Muscle of leg (tissue), 11 donors: Measurements from ENCODE around the gene JMJD1C. TPM values are rescaled to one million over a fixed set of nuclear protein-coding genes. Genes with fewer than 3 reads are reported as not detected.
"Not testable (repeated sequence)": the region's sequence is repeated elsewhere in the genome, so short reads cannot be mapped to it uniquely, and the experiment has no call there.

Source experiments
- DNase-seq: peaks from one replicate; pipeline ENCODE4 v3.0.0; 2013
- H3K27ac ChIP-seq: one replicate; pipeline ENCODE4 v1.5.1; 2013; ENCODE audit warnings: mild to moderate bottlenecking, low read length, control low read depth
- H3K27me3 ChIP-seq: one replicate; pipeline ENCODE4 v1.6.1; 2013; ENCODE audit warnings: low read length; ENCODE audit not compliant: control insufficient read depth, insufficient read depth
- H3K36me3 ChIP-seq: one replicate; pipeline ENCODE4 v1.6.1; 2013; ENCODE audit warnings: low read length; ENCODE audit not compliant: control insufficient read depth, insufficient read depth
- H3K4me1 ChIP-seq: one replicate; pipeline ENCODE4 v1.6.1; 2013; ENCODE audit warnings: low read length; ENCODE audit not compliant: control insufficient read depth, insufficient read depth
- H3K4me3 ChIP-seq: one replicate; pipeline ENCODE4 v1.5.1; 2013; ENCODE audit warnings: low read length, control low read depth
- H3K9me3 ChIP-seq: replicated peaks from 2 replicates; pipeline ENCODE4 v1.6.1; 2013; ENCODE audit warnings: low read depth, low read length; ENCODE audit not compliant: control insufficient read depth
- WGBS: methylation state at CpG from one replicate; pipeline ENCODE4 v1.1.5; 2013; ENCODE audit warnings: missing lambda C conversion rate; ENCODE audit not compliant: insufficient coverage; 5-methylcytosine and 5-hydroxymethylcytosine counted together
- polyA plus RNA-seq, 8 donors: library from polyadenylated mRNA; unstranded; fragments of 120-200 nt; gene quantifications; one replicate each; pipeline versions ENCODE4 v1.2.1 to v1.2.3, GENCODE V29; 2013; ENCODE audit warnings: inconsistent platforms in 1 of 8, low replicate concordance in 1 of 8; ENCODE audit not compliant: insufficient read length in 8 of 8, insufficient read depth in 1 of 8
- total RNA-seq: library from RNA; stranded (reverse); fragments of 120-200 nt; gene quantifications from one replicate; pipeline ENCODE4 v1.2.4, GENCODE V29; 2013

The JMJD1C gene
- total and polyA plus RNA-seq, 9 donors: 55.5 to 104 (median 74.7) TPM

GRCh38 chr10:63166742-63167258 is 299.0 kb downstream of the JMJD1C start:
- Histone ChIP-seq H3K9me3 (no peaks in the 10 kb centered on the region), H3K36me3 (peaks cover 41% of the 10 kb centered on the region), H3K4me3 (no peak overlapping the region), H3K4me1 (no peaks in the 10 kb centered on the region), H3K27ac (no peak overlapping the region), H3K27me3 (no peaks in the 10 kb centered on the region)
- no CpG with 5 or more reads among the region's 3 CpGs for WGBS
- DNase-seq: peak; percentile 85

GRCh38 chr10:63165249-63165648 is 300.5 kb downstream of the JMJD1C start:
- no peaks in the 10 kb centered on the region for H3K4me1 ChIP-seq
- peaks cover 39% of the 10 kb centered on the region for H3K36me3 ChIP-seq
- WGBS: 100% methylated on average over 4 of the region's 7 CpGs

GRCh38 chr10:63164166-63164623 is 301.6 kb downstream of the JMJD1C start:
- H3K36me3 ChIP-seq: peaks cover 30% of the 10 kb centered on the region
- peak; percentile 52 for DNase-seq
- H3K4me3 ChIP-seq: no peak overlapping the region
- no peaks in the 10 kb centered on the region for H3K9me3 ChIP-seq
- no peaks in the 10 kb centered on the region for H3K4me1 ChIP-seq
- H3K27me3 ChIP-seq: no peaks in the 10 kb centered on the region
- no CpG with 5 or more reads among the region's 2 CpGs for WGBS
- peak overlapping the region; percentile 11 for H3K27ac ChIP-seq

More at GRCh38 chr10:63165249-63165648, 300.5 kb downstream of the JMJD1C start:
- H3K27ac ChIP-seq: no peak overlapping the region
- no peaks in the 10 kb centered on the region for H3K27me3 ChIP-seq
- no peak for DNase-seq
- H3K9me3 ChIP-seq: no peaks in the 10 kb centered on the region
- H3K4me3 ChIP-seq: no peak overlapping the region

DNA sequence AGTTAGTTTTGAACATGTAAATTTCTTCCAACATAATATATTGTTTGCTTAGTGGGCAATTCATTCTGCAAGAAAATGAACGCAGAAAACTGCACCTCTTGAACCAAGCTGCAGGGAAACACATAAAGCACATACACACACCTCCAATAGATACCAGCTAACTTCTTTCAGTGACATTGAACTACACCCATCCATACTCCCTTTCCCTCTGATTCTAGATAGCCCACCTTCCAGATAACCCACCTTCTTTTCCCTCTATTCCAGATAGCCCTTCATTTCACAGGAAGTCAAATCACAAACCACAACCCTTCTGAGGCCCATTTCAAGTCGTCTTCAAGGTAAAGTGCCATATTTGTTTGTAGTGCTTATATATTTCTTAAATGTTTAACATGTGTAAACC is 304.2 kb downstream of the JMJD1C start:
- Histone ChIP-seq H3K4me3 (no peak overlapping the region), H3K9me3 (no peaks in the 10 kb centered on the region), H3K27me3 (no peaks in the 10 kb centered on the region), H3K36me3 (peaks cover 23% of the 10 kb centered on the region), H3K27ac (no peak overlapping the region), H3K4me1 (no peaks in the 10 kb centered on the region)
- no CpG with 5 or more reads among the region's 2 CpGs for WGBS
- DNase-seq: no peak

GRCh38 chr10:63157845-63158624 is 307.7 kb downstream of the JMJD1C start:
- Histone ChIP-seq H3K36me3 (peaks cover 10% of the 10 kb centered on the region), H3K4me1 (no peaks in the 10 kb centered on the region), H3K4me3 (no peak overlapping the region), H3K9me3 (no peaks in the 10 kb centered on the region), H3K27ac (no peak overlapping the region), H3K27me3 (no peaks in the 10 kb centered on the region)
- DNase-seq: peak; percentile 91
- no CpG with 5 or more reads among the region's 3 CpGs for WGBS

DNA sequence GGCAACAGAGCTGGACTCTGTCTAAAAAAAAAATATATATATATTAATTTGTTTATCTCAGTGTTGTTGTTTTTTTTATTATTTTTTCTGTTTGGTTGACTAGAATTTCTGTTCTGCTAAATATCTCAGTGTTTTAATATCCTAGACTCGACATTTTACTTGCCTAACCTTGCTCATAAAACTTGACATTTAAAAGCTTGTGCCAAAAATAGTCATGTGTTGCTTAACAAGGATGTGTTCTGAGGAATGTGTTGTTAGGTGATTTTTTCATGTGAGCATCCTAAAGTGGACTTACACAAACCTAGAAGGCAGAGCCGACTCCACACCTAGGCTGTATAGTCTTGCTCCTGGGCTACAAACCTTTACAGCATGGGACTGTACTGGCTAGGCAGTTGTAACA is 309.5 kb downstream of the JMJD1C start:
- H3K27me3 ChIP-seq: no peaks in the 10 kb centered on the region
- no peak overlapping the region for H3K4me3 ChIP-seq
- H3K9me3 ChIP-seq: no peaks in the 10 kb centered on the region
- DNase-seq: no peak
- no CpG with 5 or more reads among the region's 2 CpGs for WGBS
- no peaks in the 10 kb centered on the region for H3K4me1 ChIP-seq
- H3K36me3 ChIP-seq: peaks cover 13% of the 10 kb centered on the region
- no peak overlapping the region for H3K27ac ChIP-seq

- H3K27ac ChIP-seq: no peak overlapping the region
- no peak overlapping the region for H3K4me3 ChIP-seq
- no peak for DNase-seq
- H3K36me3 ChIP-seq: peaks cover 17% of the 10 kb centered on the region
- no peaks in the 10 kb centered on the region for H3K4me1 ChIP-seq
- H3K27me3 ChIP-seq: no peaks in the 10 kb centered on the region
- H3K9me3 ChIP-seq: no peaks in the 10 kb centered on the region
- WGBS: 83% methylated on average over 1 of the region's 8 CpGs
Observed at GRCh38 chr10:63155388-63156020, 310.3 kb downstream of the JMJD1C start.

DNA sequence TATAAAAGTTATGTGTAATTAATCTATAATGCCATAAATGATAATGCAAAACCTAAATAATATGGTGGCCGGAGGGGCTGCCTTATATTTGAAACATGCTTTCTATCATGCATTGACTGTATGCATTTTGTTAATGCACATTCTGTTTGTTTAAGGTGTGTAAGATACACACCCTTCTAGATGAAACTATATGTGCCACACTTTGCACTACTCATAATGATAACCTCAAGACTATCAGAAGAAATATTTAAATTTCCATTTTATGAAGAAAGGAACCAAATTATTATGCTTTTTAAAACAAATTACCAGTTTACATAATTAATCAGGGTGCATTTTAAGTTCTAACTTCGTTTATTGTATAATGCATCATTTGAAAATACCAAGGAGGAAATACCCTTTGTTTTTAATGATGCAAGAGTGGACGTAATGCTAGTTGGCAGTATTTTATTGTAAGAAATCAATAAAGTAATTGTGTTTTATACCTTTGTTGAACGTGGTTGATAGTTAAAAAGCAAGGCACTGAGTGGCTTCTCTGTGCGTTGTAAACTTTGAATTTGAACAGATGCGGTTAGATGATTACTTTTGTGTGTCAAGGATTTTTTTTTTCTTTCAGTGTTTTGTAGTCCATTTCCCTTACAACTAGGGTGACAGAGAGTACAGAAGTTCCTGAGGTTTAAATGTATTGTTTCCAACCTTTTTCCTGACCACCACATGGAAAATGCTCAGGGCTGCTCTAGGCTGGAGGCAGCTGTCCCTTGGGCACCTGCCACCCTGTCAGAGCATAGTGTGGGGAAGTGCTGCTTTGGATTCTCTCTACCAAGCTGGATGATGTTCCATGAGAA is 311.0 kb downstream of the JMJD1C start:
- no peaks in the 10 kb centered on the region for H3K9me3 ChIP-seq
- H3K36me3 ChIP-seq: peaks cover 17% of the 10 kb centered on the region
- no CpG with 5 or more reads among the region's 6 CpGs for WGBS

DNA sequence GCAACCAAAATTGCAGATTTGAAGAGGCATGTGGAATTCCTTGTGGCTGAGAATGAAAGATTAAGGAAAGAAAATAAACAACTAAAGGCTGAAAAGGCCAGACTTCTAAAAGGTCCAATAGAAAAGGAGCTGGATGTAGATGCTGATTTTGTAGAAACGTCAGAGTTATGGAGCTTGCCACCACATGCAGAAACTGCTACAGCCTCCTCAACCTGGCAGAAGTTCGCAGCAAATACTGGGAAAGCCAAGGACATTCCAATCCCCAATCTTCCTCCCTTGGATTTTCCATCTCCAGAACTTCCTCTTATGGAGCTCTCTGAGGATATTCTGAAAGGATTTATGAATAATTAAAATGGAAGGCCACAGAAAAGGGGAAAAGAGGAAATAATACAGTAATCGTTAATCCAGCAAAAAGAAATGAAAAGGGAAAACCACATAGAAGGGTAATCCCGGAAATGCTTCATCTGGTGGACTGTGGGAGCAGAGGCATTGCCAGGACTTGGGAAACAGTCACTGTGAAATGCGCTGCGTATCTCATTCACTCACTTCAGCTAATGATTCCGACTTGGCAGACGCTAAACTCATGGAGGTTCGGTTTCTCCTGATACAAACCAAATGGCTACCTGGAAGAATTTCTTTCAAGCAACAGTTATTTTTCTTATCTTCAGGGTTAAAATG is 311.8 kb downstream of the JMJD1C start:
- WGBS: 75% methylated on average over 4 of the region's 9 CpGs

More for the DNA sequence above, 311.0 kb downstream of the JMJD1C start:
- Histone ChIP-seq H3K27ac (no peak overlapping the region), H3K4me3 (no peak overlapping the region), H3K27me3 (no peaks in the 10 kb centered on the region), H3K4me1 (no peaks in the 10 kb centered on the region)
- DNase-seq: no peak

More for the DNA sequence above, 311.8 kb downstream of the JMJD1C start:
- H3K4me3 ChIP-seq, H3K27me3 ChIP-seq, H3K4me1 ChIP-seq, H3K9me3 ChIP-seq, H3K27ac ChIP-seq, DNase-seq: not testable (repeated sequence)
- peaks cover 17% of the 10 kb centered on the region for H3K36me3 ChIP-seq
